DOHH2 (cell line): ENCODE results near the gene SLC16A1.

Experiments used
- EZH2phosphoT487 ChIP-seq: fragments of 200-600 bp; sonication (generic); IDR thresholded peaks from 2 replicates; pipeline ENCODE4 v1.6.1; 2017; ENCODE audit warnings: borderline replicate concordance, mild to moderate bottlenecking, antibody characterized with exemption, low read length, moderate library complexity, mixed read lengths
- TF ChIP-seq, protein P1 (sequence below): fragments of 200-600 bp; sonication (generic); IDR thresholded peaks from one replicate; pipeline ENCODE4 v1.5.1; 2014; ENCODE audit warnings: antibody characterized with exemption, mild to moderate bottlenecking, low read depth, low read length; ENCODE audit not compliant: poor library complexity, severe bottlenecking

DNA sequence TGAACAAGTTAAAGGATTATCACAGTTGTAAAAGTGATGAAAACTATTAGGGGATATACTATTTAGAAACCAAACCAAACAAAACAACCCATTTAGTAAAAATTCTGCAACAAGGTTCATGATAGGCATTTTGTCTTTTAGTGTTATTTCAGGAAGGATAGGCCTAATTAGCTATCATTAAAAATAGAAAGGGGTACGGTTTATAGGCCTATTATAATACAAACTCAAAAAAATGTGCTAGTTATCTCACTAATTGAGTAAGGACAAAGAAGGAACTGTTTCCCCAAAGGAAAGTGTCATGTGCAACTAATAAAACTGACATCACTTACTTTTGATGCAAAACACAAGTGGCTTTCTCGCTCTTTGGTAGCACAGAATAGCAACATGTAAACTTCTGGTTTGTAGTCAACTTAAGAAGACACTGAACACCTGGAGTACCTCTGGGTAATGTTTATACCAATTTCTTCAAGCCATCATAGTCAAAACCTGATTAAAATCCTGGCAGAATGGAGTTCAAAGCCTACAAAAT, 28.5 kb downstream of the SLC16A1 start:
- TF ChIP-seq, protein P1, sequence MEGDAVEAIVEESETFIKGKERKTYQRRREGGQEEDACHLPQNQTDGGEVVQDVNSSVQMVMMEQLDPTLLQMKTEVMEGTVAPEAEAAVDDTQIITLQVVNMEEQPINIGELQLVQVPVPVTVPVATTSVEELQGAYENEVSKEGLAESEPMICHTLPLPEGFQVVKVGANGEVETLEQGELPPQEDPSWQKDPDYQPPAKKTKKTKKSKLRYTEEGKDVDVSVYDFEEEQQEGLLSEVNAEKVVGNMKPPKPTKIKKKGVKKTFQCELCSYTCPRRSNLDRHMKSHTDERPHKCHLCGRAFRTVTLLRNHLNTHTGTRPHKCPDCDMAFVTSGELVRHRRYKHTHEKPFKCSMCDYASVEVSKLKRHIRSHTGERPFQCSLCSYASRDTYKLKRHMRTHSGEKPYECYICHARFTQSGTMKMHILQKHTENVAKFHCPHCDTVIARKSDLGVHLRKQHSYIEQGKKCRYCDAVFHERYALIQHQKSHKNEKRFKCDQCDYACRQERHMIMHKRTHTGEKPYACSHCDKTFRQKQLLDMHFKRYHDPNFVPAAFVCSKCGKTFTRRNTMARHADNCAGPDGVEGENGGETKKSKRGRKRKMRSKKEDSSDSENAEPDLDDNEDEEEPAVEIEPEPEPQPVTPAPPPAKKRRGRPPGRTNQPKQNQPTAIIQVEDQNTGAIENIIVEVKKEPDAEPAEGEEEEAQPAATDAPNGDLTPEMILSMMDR: no peak
- TF ChIP-seq EZH2phosphoT487: no peak
